Thymus (tissue), 11 donors: Measurements from ENCODE around the gene LPCAT1. TPM values are rescaled to one million over a fixed set of nuclear protein-coding genes. Genes with fewer than 3 reads are reported as not detected.
"Not testable (repeated sequence)": the region's sequence is repeated elsewhere in the genome, so short reads cannot be mapped to it uniquely, and the experiment has no call there.

ENCODE experiments used
- DNase-seq, 9 donors: peaks; one replicate each; pipeline ENCODE4 v3.0.0-alpha.2; 2013; ENCODE audit warnings: low spot score in 9 of 9, low read depth in 6 of 9, missing footprints in 1 of 9
- H3K27ac ChIP-seq, 2 donors: one replicate each; pipeline ENCODE4 v1.5.1; 2013; ENCODE audit warnings: control low read depth in 1 of 2, low read depth in 1 of 2, low read length in 1 of 2, mild to moderate bottlenecking in 1 of 2, moderate library complexity in 1 of 2
- H3K27me3 ChIP-seq, 2 donors: one replicate each; pipeline ENCODE4 v1.5.1; 2013; ENCODE audit warnings: low read length in 1 of 2; ENCODE audit not compliant: control insufficient read depth in 2 of 2, insufficient read depth in 1 of 2
- H3K36me3 ChIP-seq, 2 donors: one replicate each; pipeline ENCODE4 v1.5.1; 2013; ENCODE audit warnings: low read length in 1 of 2, mild to moderate bottlenecking in 1 of 2, moderate library complexity in 1 of 2; ENCODE audit not compliant: control insufficient read depth in 2 of 2, insufficient read depth in 2 of 2
- H3K4me1 ChIP-seq, 2 donors: one replicate each; pipeline ENCODE4 v1.5.1; 2013; ENCODE audit warnings: low read length in 2 of 2; ENCODE audit not compliant: control insufficient read depth in 2 of 2, insufficient read depth in 2 of 2
- H3K4me3 ChIP-seq, 2 donors: one replicate each; pipeline ENCODE4 v1.5.1; 2013; ENCODE audit warnings: low read length in 2 of 2, control low read depth in 1 of 2, mild to moderate bottlenecking in 1 of 2
- H3K9me3 ChIP-seq, 2 donors: one replicate each; pipeline ENCODE4 v1.5.1; 2013; ENCODE audit warnings: low read length in 1 of 2, mild to moderate bottlenecking in 1 of 2; ENCODE audit not compliant: control insufficient read depth in 2 of 2, insufficient read depth in 1 of 2
- WGBS: extraction: QIAGEN DNeasy Blood & Tissue Kit; methylation state at CpG from one replicate; pipeline ENCODE4 v1.1.7; 2013; 5-methylcytosine and 5-hydroxymethylcytosine counted together
- polyA plus RNA-seq: library from polyadenylated mRNA; stranded (reverse); fragments of 200-250 nt; gene quantifications from one replicate; pipeline ENCODE4 v1.2.3, GENCODE V29; 2013
- total RNA-seq: library from RNA; stranded (reverse); fragments of 120-200 nt; gene quantifications from one replicate; pipeline ENCODE4 v1.2.4, GENCODE V29; 2013
- donor health status: healthy.

The LPCAT1 gene
- total and polyA plus RNA-seq, 2 donors, result 16.8 to 50.5 TPM

DNA sequence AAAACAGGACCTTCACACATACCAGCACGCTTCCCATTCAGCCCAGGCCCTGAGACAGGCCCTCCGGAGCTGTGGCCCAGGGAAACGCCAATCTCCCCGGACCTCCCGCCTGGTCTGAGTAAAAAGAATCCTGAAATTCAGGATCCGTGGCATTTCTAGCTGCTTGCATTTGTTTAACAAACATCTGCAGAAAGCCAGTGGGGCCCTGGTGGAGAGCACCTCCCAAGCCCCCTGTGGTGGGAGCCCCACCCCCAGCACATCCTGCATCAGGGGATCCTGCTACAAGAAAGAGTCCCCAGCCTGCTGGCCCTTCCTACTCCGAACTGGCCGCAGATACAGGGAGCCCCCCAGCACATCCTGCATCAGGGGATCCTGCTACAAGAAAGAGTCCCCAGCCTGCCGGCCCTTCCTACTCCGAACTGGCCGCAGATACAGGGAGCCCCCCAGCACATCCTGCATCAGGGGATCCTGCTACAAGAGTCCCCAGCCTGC lies 8.9 kb downstream of the LPCAT1 start:
- not testable (repeated sequence) for H3K27ac ChIP-seq, H3K27me3 ChIP-seq, H3K4me3 ChIP-seq, DNase-seq, H3K9me3 ChIP-seq
- Histone ChIP-seq H3K4me1 (peaks cover 0 to 22% of the 10 kb centered on the region in 2 donors), H3K36me3 (peaks cover 31 to 34% of the 10 kb centered on the region in 2 donors)
- WGBS, result 96% methylated on average over 11 of the region's 11 CpGs

DNA sequence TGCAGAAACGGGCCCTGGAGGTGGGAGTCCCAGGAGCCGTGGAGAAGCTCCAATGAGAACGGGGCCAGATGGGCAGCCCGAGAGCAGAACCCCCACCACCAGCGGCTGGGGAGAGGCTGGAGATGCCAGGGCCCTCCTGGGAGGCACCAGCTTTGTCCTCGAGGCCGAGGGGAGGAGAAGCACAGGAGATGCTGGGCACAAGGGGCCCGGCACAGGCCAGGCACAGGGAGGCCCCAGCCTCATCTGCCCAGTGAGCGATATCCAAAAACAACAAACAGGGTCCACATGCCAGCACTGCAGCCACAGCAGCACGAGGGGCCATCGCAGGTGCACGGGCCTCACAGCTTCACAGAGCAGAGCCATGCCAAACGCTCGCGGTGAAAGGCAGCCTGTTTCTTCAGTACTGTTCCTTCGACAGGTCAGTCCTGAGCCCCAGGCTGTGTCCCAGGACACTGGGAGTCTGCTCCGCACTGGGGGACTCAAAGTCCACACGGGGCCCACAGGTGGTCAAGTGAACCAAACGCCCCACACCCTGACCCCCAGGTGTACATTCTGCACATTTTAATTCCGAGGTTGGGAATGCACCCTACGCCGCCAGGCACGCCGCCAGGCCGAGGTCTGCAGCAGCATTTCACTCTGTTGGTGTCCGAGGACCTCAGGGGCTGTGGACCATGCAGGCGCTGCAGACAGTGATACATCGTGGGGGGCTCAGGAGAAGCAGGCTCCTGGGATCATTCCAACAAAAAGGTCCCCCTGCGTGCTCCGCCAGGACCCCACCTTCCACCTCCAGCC lies 9.5 kb downstream of the LPCAT1 start:
- no peak for DNase-seq
- H3K4me1 ChIP-seq, result peaks cover 0 to 22% of the 10 kb centered on the region in 2 donors
- no peak overlapping the region for H3K4me3 ChIP-seq
- H3K27ac ChIP-seq, result no peak overlapping the region
- H3K36me3 ChIP-seq, result peaks cover 25 to 29% of the 10 kb centered on the region in 2 donors
- 95% methylated on average over 30 of the region's 30 CpGs for WGBS
- H3K9me3 ChIP-seq, result no peaks in the 10 kb centered on the region
- no peaks in the 10 kb centered on the region for H3K27me3 ChIP-seq

DNA sequence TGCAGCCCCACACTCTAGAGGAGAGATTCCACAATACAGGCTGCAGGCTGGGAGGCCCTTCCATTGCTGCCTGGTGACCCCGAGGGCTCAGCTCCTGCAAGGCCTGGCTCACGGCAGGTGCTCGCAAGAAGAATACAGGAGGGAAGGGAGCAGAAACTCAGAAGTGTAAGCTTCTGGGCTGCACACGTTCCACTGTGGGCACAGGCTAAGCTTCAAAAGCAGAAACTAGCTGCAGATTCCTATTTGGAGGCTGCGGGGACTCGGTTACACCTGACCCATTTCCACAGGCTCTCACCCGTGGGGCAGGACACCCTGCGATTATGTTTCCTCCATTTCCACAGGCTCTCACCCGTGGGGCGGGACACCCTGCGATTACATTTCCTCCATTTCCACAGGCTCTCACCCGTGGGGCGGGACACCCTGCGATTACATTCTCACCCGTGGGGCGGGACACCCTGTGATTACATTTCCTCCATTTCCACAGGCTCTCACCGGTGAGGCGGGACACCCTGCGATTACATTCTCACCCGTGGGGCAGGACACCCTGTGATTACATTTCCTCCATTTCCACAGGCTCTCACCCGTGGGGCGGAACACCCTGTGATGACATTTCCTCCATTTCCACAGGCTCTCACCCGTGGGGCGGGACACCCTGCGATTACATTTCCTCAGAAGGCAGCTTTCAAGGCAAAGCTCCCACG lies 10.3 kb downstream of the LPCAT1 start:
- Histone ChIP-seq H3K4me3 (no peak overlapping the region), H3K27me3 (no peaks in the 10 kb centered on the region), H3K4me1 (peaks cover 0 to 22% of the 10 kb centered on the region in 2 donors), H3K9me3 (no peaks in the 10 kb centered on the region), H3K36me3 (peaks cover 22 to 26% of the 10 kb centered on the region in 2 donors), H3K27ac (no peak overlapping the region)
- WGBS, result 91% methylated on average over 26 of the region's 26 CpGs
- DNase-seq, result no peak

DNA sequence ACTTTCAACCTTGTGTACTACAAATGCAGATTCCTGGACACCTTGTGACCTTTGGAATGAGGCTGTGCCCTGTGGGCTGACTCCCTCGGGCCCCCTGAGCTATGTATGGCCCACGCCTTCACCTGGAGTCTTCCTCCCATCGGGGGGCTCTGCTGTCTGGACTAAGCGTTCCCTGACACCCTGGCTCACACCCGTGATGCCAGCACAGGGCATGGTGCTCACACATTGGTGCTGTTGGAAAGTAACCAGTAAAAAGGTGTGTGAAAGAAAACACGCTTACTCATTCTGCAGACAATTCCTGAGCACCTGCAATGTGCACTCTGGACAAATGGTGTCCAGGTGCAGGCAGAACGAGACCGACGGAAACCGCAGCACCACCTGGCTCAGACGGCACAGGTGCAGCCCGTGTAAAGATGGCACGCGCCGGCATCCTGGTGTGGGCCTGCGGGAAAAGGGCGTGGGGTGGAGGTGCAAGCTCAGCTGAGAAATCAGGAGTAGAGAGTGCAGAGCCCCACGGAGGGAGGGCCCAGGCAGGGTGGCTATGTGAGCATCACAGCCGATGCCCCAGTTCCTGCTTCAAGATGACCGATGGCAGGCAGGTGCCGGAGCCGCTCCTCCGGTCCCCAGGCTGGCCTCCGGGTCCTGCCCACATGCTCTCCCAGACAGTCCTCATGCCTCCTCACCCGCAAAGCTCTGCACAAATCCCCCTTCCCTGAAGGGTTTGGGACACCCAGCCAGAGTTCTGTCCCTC lies 11.0 kb downstream of the LPCAT1 start:
- H3K4me1 ChIP-seq, result peaks cover 0 to 22% of the 10 kb centered on the region in 2 donors
- DNase-seq, result no peak
- H3K36me3 ChIP-seq, result peaks cover 21 to 26% of the 10 kb centered on the region in 2 donors
- no peak overlapping the region for H3K4me3 ChIP-seq
- no peak overlapping the region for H3K27ac ChIP-seq
- no peaks in the 10 kb centered on the region for H3K27me3 ChIP-seq
- no peaks in the 10 kb centered on the region for H3K9me3 ChIP-seq
- WGBS, result 96% methylated on average over 25 of the region's 25 CpGs

DNA sequence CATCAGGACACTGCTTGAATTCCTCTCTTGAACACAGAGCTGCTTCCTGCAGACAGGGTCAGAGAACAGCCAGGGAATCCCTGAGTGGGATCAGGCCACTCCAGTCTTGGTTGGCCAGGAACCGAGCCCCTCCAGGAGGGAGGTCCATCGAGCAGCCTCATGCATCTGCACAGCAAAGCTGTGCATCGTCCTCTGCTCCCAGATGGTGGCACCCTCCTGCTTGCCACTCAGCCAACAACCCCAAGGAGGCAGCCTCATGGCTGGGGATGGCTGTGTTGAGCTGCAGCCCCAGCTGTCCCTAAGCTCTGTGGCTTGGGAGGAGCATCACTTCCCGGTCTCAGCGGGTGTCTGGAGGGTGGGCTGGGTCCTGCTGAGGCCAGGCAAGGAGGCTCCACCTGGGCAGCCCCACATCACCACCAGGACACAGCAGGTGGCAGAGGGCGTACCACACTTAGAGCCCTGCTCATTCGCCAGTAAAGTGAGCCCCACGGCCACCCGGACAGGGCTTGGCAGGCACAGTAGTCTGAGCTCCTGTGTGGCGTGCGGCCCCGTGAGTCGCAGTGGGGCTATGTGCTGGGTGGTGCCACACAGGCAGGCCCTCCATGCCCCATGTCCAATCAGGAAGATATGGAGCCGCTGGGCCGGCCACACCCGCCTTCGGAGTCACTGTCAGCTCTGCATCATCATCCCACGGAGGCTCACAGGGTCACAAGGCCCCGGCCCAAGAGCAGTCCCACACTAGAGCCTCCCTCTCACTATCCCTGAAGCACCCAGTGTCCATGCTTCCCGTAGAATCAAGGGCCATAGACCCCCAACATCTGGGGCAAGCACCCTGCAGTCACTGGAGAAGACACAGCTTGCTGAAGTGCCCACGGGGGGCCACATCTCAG lies 11.9 kb downstream of the LPCAT1 start:
- Histone ChIP-seq H3K4me1 (peaks cover 0 to 22% of the 10 kb centered on the region in 2 donors), H3K4me3 (no peak overlapping the region), H3K36me3 (peaks cover 17 to 29% of the 10 kb centered on the region in 2 donors), H3K27me3 (no peaks in the 10 kb centered on the region), H3K27ac (no peak overlapping the region), H3K9me3 (no peaks in the 10 kb centered on the region)
- no peak for DNase-seq
- WGBS, result 93% methylated on average over 21 of the region's 21 CpGs

DNA sequence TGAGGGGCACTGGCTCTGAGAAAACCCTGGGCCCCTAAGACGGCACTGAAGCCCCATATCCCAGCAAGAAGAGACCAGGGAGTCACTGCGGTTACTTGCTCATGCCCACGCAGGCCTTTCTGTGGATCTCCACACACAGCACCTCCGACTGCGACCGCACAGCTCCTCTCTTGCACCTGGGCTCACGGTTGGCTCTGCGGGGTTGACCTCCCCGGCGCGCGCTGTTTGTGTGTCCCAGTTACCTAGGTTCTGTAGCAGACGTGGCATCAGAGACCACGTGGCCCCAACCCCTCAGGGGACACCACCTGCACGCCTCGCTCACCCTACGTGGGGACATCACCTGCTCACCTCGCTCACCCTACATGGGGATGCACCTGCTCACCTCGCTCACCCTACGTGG lies 12.7 kb downstream of the LPCAT1 start:
- 98% methylated on average over 20 of the region's 20 CpGs for WGBS
- Histone ChIP-seq H3K27me3 (no peaks in the 10 kb centered on the region), H3K4me3 (no peak overlapping the region), H3K36me3 (peaks cover 17 to 29% of the 10 kb centered on the region in 2 donors), H3K27ac (no peak overlapping the region), H3K4me1 (peaks cover 0 to 17% of the 10 kb centered on the region in 2 donors), H3K9me3 (no peaks in the 10 kb centered on the region)
- no peak for DNase-seq

DNA sequence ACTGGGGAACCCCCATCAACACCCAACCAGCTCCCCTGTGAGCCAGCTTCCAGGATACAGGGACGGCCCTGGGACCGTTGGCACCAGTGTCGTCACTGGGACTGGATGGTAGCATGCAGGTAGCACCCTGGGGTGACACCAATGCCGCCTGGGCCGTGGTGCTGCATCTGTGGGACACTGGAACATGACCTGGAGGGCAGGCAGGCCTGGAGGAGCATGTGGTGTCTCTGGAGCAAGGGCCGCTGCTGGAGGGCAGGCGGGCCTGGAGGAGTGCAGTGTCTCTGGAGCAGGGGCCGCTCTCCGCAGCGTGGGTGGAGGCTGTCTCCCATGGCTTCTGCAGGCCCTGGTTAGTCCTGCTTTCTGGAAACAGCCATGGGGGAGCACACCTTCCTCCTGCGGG lies 13.1 kb downstream of the LPCAT1 start:
- Histone ChIP-seq H3K36me3 (peaks cover 17 to 29% of the 10 kb centered on the region in 2 donors), H3K4me1 (peaks cover 0 to 13% of the 10 kb centered on the region in 2 donors), H3K4me3 (no peak overlapping the region), H3K27me3 (no peaks in the 10 kb centered on the region), H3K9me3 (no peaks in the 10 kb centered on the region), H3K27ac (no peak overlapping the region)
- no peak for DNase-seq
- 92% methylated on average over 11 of the region's 11 CpGs for WGBS

DNA sequence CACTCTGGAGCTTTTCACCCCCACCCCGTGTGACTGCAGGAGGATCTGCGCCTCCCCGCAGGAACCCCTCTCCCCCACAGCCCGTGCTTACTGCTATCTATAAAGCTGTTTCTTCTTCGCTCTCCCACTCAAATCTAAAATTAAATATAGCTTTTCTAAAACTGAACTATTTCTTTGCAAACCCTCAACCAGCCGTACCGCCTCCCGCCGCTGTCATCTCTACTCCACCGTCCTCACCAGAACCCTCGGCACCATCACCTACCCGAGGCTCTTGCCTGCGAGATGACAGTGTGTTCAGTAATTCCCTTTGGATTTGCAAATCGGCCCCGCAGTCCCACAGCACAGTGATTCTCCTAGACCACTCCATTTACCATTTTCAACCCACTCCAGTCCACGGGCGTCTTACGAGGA lies 13.6 kb downstream of the LPCAT1 start:
- no peak for DNase-seq
- peaks cover 17 to 29% of the 10 kb centered on the region in 2 donors for H3K36me3 ChIP-seq
- peaks cover 0 to 8% of the 10 kb centered on the region in 2 donors for H3K4me1 ChIP-seq
- H3K9me3 ChIP-seq, result no peaks in the 10 kb centered on the region
- H3K27ac ChIP-seq, result no peak overlapping the region
- no peak overlapping the region for H3K4me3 ChIP-seq
- 97% methylated on average over 18 of the region's 18 CpGs for WGBS
- no peaks in the 10 kb centered on the region for H3K27me3 ChIP-seq
